Peyer's patch (tissue), 4 donors: ENCODE measurements around the gene CCDC15.

Experiments used
- CTCF ChIP-seq, 6 experiments: fragments of 450-650 bp in 4 of 6; fragments of 200-600 bp in 2 of 6; sonication (generic) in 1 of 6; IDR thresholded peaks; one replicate each; pipeline ENCODE4 v1.5.1; 2017 to 2019; ENCODE audit warnings: antibody characterized with exemption in 6 of 6, mild to moderate bottlenecking in 3 of 6, moderate library complexity in 1 of 6
- POLR2A ChIP-seq, 2 donors: fragments of 450-650 bp; IDR thresholded peaks; one replicate each; pipeline ENCODE4 v1.5.1; 2017; ENCODE audit warnings: antibody characterized with exemption in 2 of 2, mild to moderate bottlenecking in 2 of 2, moderate library complexity in 2 of 2

GRCh38 chr11:124955035-124955434, 1.0 kb downstream of the CCDC15 start:
- TF ChIP-seq CTCF (IDR thresholded peaks at IDR 0.05) = no peak
- TF ChIP-seq POLR2A (IDR thresholded peaks at IDR 0.05) = no peak
